Measurements from ENCODE around the gene CXCL1.

DNA sequence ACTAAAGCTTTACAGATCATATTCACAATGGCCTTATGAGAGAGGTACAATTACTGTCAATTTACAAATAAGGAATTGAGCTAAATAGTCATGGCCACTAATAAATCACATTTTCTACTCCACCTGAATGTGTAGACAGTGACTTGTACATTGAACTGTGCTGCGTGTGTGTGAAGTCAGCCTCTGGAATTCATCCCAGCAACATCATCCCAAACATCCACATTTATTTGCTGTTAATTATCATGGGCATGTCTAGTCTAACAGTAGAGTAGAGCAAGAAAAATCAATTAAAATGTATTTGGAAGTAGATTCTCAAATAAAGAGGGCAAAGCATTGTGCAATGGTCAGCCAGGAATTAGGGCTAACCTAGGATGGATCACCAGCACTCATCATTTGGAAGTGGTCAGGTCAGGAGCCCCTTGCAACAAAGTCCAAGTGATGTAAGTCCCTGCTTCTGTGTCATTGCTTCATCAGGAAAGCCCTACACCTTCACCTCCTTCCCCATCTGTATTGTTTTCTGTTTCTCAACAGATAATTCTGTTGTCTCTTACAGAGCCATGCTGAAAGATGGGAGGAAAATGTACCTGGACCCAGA is 20.9 kb upstream of the CXCL1 start:
- TF ChIP-seq CTCF (IDR thresholded peaks at IDR 0.05): no peak
- no peak for TF ChIP-seq POLR2A (IDR thresholded peaks at IDR 0.05)
